Fibroblast of skin of scalp (primary cell): ENCODE results near the gene RHBDD3. TPM values are rescaled to one million over a fixed set of nuclear protein-coding genes. Genes with fewer than 3 reads are reported as not detected.

Experiments used
- DNase-seq: peaks from one replicate; pipeline ENCODE4 v3.0.0-alpha.2; 2013
- polyA plus RNA-seq, 2 experiments: library from polyadenylated mRNA; unstranded; fragments of 120-200 nt; gene quantifications; one replicate each; pipeline ENCODE4 v1.2.1, GENCODE V29; 2013; ENCODE audit not compliant: insufficient read length in 2 of 2

RHBDD3 gene
- 24.8 TPM for polyA plus RNA-seq (2013, experiment 1 of 2; ENCODE audit: insufficient read length)
- polyA plus RNA-seq (2013, experiment 2 of 2; ENCODE audit: insufficient read length) = 22.4 TPM

DNA sequence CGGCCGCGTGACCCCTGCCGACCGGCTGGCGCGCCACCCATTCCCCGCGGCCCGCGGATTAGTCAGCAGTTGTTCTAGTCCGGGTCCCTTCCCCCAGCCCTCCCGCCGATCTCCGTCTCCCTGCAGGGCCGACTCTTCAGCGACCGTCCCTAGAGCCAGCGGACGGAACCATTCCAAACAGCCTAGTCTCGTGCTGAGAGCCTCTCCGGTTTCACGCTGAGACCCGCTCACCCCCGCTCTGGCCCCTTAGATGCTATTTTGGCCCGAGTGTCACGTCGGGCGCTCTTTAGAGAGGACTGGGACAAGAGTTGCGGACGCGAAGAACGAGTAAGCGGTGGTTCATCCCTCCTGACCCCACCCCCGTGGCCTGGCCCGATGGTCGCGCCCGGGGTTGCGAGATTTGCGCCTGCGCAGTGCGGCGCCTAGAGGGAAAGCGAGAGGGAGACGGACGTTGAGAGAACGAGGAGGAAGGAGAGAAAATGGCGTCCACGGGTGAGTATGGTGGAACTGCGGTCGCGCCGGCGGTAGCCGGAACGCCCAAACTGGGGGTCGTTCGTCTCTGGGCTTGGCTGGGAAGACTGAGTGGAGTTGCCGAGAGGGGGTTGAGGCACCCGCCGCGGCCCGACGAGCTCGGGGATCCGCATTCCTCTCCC lies at the start of gene RHBDD3, which contains the start of gene EWSR1:
TSS of gene RHBDD3 (minus strand) at position 124 of the 653 bp plus-strand sequence. CDS start 2,355 bp downstream, outside the sequence.
TSS of gene EWSR1 (plus strand) at position 411 of the 653 bp plus-strand sequence. CDS start at position 480, 69 bp downstream.
- peak; percentile 99 for DNase-seq

DNA sequence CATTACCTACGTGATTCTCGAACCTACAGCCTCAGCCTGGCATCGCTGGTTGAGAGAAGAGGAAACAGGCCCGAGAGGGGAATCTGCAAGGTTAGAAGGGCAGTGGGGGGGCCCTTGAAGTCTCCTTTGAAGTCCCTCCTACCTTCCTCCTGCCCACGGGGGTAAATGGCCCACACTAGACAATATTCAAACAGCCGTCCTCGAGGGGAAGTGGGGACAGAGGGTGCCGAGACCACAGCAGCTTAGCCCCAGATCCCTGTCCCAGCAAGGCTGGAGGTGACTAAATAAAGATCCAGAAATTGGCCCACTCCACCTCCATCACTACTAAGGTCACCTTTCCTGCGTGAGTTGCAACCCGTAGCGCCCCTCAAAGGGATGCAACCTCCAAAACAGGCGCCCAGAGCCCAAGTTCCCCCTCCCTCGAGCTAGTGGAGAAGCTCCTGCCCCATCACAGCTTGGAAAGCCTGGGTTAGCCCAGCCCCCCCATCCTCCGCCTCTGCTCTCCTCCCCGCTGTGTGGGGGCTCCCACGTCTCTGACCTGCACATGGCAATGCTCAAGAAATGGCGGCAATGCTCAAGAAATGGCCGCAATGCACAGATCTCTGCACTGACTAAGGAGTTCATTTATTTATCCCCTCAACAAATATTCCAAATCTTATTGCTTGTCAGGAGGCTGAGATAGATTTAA lies 48.5 kb upstream of the RHBDD3 start:
- DNase-seq = no peak

DNA sequence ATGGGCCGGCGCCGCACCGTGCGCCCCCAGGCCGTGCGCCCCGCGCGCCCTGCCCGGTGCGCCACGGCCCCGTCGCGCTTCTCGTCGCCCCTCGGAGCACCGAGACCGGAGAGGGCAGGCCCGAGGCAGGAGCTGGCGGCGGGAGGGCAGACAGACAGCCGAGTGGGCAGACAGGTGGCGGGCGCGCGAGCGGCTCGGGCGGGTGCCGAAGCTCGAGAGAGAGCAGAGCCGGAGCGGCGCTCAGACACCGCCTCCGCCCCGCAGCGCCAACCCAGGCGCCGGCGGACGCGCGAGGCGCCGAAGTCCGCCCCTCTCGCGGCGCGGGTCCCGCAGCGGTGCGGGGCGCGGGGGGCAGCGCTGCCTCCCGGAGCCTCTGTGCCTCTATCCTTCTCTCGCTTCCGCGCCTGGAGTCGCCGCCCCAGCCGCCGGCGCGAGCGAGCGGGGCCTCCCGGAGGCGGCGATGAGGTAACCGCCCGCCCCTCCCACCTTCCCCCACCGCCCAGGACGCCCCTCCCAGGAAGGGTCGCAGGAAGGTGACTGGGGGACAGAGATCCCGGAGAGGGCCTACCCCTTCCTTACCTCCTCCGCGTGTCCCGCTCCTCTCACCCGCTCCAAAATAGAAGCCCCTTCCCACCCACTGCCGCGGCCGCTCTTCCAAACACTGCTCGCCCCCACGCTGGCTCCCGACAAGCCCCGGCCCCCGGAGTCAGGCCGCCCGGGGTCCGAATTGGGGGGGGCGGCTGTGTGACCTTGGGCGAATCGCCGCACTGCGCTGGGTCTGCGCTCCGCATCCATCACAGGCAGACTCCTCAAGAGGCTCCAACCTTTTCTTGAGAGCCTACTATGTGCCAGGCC lies 47.7 kb upstream of the RHBDD3 start, which contains the start of gene RASL10A:
TSS of gene RASL10A (minus strand) at position 412 of the 855 bp plus-strand sequence. CDS start 451 bp downstream, outside the sequence.
- no peak for DNase-seq

DNA sequence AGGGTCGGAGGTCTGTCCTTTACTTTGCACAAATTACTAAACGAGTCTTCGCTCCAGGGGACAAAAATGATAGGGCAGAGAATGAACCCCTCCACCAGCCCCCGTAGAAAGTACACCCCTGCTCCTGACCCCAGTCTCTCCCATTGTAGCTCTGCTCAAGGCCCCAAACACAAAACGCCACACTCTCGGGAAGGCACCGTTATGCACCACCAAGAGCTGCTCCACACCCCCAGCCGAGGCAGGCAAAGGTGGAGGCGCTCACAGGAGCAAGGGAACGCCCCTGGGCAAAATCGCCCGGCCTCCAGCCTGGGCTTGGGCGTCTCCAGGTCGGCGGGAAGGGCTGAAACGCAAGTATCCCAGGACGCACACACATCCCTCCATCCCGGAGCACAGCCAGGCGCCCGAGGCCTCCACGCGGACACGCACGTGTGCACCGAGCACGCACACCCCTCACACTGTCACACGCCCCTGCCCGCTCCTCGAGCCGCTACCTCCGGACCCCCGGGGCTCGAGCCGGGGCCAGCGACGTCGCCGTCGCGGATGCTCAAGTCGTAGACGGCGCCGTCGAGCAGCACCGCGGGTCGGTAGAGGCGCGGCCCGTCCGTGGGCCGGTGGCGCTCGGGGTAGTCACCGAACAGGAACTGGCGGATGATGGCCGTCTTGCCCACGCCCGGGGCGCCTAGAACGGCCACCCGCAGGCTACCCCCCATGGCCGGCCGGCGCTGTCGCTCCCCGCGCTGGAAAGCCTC lies 46.9 kb upstream of the RHBDD3 start:
- no peak for DNase-seq

DNA sequence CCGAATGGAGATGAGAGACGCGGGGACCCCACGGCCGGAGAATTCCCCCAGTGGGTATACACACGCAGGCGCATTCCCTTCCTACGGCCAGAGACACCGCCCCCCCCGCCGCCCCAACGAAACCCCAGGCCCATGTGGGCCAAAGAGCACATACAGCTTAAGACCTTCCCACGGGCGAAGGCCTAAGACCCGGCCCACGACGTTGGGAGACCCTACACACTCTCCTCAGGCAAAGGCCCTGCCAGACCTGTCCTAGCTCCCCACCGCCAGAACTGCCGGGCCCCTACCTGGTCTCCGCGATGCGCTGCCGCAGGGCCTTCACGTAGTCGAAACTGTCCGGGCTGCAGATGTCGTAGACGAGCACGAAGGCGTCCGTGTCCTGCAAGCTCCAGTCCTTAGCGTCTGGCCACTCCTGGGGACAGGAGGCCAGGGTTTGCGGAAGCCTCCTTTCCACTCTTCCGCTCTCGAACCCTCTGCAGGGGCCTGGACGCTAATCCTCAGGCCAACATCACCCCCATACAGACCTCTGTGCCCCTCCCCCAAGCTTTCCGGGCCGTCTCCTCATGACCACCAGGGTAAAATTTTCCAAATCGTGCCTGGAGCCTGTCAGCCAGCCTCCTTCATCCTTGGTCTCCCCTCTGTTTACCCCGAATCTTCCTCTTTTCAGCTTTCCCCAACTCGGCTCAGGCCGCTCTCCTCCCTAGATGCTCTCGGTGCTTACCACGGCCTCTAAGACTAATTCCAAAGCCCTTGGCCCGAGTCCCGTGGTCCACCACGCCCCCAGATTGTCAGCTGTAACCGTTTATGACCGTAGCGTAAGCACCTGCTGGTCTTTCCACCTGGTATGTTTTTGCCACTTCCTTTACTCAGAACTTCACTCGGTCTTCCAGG lies 46.0 kb upstream of the RHBDD3 start:
- DNase-seq = no peak

DNA sequence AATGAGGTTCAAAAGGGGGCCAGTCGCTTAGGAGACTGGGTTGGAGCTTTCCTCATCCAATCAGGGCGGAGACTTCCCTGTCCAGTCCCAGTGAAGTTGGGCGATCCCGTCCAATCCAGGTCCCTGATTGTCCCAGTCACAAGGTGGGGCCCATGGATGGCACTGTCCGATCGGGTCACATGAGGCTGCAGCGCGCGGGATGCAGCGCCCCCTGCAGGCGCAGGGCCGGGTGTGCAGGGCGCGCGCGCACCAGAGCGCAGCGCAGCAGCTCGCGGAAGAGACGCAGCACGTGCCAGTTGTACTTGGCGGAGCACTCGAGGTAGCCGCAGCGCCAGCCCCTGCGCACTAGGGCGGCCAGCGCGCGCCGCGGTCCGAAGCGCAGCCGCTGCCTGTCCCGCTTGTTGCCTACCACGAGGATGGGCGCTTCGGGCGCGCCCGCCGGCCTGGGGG lies 45.4 kb upstream of the RHBDD3 start:
- peak; percentile 38 for DNase-seq

DNA sequence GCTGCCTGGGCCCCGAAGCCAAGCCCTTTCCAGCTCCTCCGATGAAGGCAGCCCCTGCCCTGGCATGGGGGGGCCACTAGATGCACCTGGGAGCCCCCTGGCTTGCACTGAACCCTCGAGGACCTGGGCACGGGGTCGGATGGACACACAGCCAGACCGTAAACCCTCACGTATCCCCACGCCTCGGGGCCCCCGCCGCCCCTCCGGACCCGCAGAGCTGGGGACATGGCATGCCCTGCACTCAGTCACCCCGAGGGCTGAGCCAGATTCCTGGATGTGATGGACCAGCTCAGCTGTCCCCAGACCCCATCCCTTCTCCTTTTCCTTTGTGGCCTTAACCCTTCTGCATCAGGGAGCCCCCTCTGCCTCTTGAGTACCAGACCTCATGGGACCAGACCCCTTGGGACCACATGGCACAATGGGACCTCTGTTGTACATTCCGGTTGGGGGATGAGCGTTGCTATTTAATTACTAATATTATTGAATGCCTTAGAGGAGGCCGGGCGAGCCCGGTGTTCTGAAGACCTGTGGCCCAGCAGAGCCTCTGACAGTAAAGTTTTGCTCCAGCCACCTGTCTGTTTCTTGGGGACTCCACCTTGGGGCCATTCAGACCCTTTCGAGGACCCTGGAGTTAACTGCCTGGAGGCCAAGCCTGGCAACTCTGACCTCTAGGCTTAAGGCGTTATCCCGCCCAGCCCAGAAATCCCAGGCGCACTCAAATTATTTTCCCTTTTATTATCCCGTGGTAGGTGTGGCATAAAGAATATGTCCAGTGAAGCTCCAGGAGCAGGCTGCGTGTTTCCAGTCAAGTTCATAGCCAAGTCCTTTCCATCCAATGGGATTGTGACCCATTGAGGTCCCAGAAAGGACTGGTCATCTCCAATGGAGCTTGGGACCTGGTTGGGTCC lies 44.7 kb upstream of the RHBDD3 start:
- DNase-seq = no peak

DNA sequence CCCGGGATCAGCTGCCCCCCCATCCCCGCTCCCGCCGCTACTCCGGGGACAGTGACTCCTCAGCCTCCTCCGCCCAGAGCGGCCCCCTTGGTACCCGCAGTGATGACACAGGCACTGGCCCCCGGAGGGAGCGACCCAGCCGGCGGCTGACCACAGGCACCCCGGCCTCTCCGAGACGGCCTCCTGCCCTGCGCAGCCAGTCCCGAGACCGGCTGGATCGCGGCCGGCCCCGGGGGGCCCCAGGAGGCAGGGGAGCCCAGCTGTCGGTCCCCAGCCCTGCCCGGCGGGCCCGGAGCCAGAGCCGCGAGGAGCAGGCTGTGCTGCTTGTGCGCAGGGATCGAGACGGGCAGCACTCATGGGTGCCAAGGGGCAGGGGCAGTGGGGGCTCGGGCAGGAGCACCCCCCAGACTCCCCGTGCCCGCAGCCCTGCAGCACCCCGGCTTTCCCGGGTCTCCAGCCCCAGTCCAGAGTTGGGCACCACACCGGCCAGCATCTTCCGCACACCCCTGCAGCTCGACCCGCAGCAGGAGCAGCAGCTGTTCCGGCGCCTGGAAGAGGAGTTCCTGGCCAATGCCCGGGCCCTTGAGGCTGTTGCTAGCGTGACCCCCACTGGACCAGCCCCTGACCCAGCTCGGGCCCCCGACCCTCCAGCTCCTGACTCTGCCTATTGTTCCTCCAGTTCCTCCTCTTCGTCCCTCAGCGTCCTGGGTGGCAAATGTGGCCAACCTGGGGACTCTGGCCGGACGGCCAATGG lies 43.9 kb upstream of the RHBDD3 start:
- no peak for DNase-seq

DNA sequence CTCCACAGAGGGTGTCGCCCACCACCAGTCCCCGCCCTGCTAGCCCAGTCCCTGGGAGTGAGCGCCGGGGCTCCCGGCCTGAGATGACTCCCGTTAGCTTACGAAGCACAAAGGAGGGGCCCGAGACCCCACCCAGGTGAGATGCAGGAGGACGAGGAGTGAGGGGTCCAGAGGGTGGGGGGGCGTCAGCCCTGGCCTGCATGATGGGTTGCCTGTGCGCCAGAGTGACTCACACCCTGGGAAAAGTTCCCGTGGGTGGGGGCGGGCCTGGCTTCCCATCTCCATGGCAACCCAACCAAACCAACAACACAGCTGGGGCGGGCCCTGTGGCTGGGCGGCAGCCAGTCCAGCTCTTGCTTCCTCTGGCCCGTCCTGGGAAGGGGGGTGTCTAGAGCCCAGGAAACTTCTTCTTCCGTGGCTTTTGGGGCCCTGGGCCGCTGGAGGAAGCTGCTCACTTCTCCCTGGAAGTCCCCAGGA lies 43.1 kb upstream of the RHBDD3 start:
- DNase-seq = peak; percentile 97

DNA sequence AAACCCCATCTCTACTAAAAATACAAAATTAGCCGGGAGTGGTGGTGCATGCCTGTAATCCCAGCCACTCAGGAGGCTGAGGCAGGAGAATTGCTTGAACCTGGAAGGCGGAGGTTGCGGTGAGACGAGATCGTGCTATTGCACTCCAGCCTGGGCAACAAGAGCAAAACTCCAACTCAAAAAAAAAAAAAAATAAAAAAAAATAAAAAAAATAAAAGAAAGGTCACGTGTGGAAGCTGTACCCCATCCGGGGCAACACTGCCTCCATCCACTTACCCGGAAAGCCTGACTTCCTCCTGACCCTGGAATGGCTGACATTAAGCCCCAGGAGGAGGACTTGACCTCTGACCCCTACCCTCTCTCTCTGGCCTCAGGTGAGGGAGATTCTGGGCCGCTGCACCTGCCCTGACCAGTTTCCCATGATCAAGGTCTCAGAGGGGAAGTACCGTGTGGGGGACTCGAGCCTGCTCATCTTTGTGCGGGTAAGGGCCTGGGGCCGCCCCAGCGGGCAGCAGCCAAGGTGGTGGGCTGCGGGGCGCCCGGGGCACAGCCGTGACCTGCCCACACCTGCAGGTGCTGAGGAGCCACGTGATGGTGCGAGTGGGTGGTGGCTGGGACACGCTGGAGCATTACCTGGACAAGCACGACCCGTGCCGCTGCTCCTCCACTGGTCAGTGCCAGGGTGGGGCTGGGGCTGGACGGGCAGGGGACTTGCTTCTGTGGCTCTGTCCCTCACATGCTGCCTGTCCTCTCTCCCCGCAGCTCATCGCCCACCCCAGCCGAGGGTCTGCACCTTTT lies 42.5 kb upstream of the RHBDD3 start:
- DNase-seq = no peak

DNA sequence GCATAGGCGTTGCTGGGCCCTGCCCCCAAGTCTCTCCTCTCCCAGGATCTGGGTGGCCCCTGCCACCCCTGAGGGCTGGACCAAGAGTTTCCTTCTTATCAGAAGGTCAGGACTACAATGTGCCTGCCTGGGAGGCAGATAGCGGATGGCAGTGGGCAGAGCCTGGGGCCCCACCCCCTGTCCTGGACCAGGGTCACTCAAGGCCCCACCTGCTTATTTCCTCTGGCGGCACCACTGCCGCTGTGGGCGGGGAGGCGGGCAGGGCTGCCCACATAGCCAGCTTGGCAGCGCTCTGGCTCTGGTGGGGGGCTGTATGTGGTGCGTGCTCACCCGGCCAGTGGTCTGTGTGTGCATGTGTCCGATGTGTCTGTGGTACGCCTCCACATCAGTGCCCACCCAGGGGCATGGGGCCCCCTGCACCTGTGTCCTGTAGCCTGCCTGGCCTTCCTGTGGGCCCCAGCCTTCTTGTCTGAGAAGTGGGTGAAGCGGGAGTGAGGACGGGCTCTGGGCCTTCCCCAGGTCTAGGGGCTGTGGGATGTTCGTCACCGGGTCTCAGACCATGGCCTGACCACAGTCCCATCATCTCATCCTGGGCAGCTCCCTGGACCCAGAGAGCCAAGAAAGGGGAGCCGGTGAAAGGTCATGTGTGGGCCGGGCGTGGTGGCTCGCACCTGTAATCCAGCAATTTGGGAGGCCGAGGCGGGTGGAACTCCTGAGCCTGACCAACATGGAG lies 41.7 kb upstream of the RHBDD3 start:
- no peak for DNase-seq

DNA sequence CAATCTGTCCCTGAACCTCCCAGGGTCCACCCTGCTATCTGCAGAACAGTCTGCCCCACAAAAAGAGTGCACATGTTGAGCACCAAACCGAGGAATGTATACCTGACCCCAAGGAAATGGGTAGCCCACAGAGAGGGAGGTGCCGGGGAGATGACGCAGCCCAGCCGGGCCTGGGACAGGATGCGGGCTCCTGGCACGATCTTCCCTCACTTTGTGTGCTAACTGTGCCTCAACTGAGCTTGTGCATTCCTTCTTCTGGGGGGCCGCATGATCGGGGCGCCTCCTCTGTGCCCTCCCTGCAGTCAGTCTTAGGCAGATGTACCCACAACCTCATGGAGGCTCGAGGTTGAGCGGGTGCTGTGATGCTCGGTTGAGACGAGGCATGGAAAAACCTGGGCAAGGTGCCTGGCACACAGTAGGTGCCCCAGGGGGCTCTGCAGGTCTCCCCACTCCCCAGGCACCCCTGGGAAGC lies 41.0 kb upstream of the RHBDD3 start:
- peak; percentile 39 for DNase-seq

DNA sequence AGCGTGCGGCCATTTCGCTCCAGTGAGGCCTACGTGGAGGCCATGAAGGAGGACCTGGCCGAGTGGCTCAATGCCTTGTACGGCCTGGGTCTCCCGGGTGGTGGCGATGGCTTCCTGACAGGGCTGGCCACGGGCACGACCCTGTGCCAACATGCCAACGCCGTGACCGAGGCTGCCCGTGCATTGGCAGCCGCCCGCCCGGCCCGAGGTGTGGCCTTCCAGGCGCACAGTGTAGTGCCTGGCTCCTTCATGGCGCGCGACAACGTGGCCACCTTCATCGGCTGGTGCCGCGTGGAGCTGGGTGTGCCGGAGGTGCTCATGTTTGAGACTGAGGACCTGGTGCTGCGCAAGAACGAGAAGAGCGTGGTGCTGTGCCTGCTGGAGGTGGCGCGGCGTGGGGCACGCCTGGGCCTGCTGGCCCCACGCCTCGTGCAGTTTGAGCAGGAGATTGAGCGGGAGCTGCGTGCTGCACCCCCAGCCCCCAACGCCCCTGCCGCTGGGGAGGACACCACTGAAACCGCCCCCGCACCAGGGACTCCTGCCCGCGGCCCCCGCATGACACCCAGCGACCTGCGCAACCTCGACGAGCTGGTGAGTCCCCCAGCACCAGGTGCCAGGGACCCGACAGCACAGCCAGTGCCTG lies 40.5 kb upstream of the RHBDD3 start:
- DNase-seq = no peak

DNA sequence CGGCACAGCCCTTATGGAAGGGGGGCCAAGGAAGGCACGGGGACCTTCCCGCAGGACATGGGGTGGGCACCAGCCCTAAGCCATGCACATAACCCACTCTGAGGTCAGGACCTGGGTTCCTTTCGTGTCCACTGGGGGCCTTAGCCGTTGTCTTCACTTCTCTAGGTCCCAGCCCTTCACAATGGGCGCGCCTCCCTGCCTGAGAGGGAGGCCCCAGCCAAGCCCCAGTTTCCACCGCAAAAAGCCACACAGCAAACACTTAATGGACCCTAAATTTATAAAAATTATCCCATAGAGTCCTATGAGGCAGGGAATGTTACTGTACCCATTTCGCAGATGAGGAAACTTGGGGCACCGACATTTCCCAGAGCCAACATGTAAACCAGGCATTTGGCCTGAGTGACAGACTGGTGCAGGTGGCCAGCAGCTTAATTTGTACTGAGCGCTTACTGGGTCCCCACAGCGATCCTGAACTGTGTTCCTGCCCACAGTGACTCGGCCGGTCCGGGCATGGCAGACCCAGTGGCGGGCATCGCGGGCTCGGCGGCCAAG lies 39.9 kb upstream of the RHBDD3 start:
- DNase-seq = no peak

DNA sequence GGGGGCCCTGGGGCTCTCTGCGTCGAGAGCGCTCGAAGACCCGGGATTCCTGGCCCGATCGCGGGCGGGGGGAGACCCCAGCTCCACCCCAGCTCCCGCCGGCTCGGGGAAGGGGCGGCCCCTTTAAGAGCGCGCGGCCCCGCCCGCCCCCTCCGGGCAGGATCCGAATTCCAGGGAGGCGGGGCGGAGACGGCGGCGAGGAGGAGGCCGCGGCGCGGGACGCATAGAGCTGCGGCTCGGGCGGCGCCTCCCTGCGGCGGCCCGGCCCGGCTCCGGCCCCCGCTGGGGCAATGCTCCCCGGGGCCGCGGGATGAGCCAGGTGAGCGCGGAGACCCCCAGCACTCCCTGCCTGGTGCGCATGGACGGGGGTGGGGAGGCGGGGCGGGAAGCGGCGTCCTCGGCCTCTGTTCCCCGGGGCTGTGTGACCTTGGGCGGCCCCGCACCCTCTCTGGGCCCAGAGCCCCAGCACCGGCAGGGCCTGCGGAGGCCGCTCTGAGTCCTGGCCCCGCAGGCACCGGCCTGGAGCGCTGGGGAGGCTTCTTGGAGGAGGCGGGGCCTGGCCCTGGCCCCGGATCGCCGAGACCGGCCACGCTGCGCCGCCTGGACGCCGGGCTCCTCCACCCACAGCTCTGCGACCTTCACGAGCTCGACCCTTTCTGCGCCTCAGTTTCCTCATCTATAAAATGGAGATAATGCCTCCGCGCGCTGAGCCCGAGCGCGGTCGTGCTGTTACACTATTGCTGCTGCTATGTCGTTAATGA lies 39.2 kb upstream of the RHBDD3 start:
- peak; percentile 82 for DNase-seq
